ENCODE data around the gene SMARCA4.
A peak's percentile ranks its signal among the peaks of the same experiment; 100 is the strongest.
"Not testable (repeated sequence)": the region's sequence is repeated elsewhere in the genome, so short reads cannot be mapped to it uniquely, and the experiment has no call there.

SMARCA4 gene

GRCh38 chr19:10976131-10976892, 15.5 kb downstream of the SMARCA4 start:
- DNase-seq (ENCODE audit: low spot score): no peak

- no peak for DNase-seq (ENCODE audit: low spot score)
Observed at GRCh38 chr19:10977742-10978092, 16.9 kb downstream of the SMARCA4 start.

- DNase-seq (ENCODE audit: low spot score): peak; percentile 50
Observed at GRCh38 chr19:10979951-10980381, 19.1 kb downstream of the SMARCA4 start.

GRCh38 chr19:10981252-10981895, 20.5 kb downstream of the SMARCA4 start:
- no peak for DNase-seq (ENCODE audit: low spot score)

GRCh38 chr19:10983026-10983425, 22.2 kb downstream of the SMARCA4 start:
- DNase-seq (ENCODE audit: low spot score): no peak

GRCh38 chr19:10984166-10984735, 23.4 kb downstream of the SMARCA4 start:
- DNase-seq (ENCODE audit: low spot score): no peak

GRCh38 chr19:10985502-10985901, 24.7 kb downstream of the SMARCA4 start:
- no peak for DNase-seq (ENCODE audit: low spot score)

GRCh38 chr19:10986301-10987127, 25.7 kb downstream of the SMARCA4 start:
- no peak for DNase-seq (ENCODE audit: low spot score)

- no peak for DNase-seq (ENCODE audit: low spot score)
Observed at GRCh38 chr19:10987571-10988297, 26.9 kb downstream of the SMARCA4 start.

GRCh38 chr19:10988380-10988779, 27.6 kb downstream of the SMARCA4 start:
- DNase-seq (ENCODE audit: low spot score): no peak

- no peak for DNase-seq (ENCODE audit: low spot score)
Observed at GRCh38 chr19:10988921-10989320, 28.1 kb downstream of the SMARCA4 start.

GRCh38 chr19:10991076-10991475, 30.2 kb downstream of the SMARCA4 start:
- no peak for DNase-seq (ENCODE audit: low spot score)

- DNase-seq (ENCODE audit: low spot score): peak; percentile 44
Observed at GRCh38 chr19:10991521-10992081, 30.8 kb downstream of the SMARCA4 start.

GRCh38 chr19:10992174-10992573, 31.3 kb downstream of the SMARCA4 start:
- DNase-seq (ENCODE audit: low spot score): not testable (repeated sequence)

GRCh38 chr19:10995926-10996600, 35.2 kb downstream of the SMARCA4 start:
- no peak for DNase-seq (ENCODE audit: low spot score)

GRCh38 chr19:10998045-10998533, 37.3 kb downstream of the SMARCA4 start:
- DNase-seq (ENCODE audit: low spot score): no peak

GRCh38 chr19:10998666-10999065, 37.8 kb downstream of the SMARCA4 start:
- no peak for DNase-seq (ENCODE audit: low spot score)

- no peak for DNase-seq (ENCODE audit: low spot score)
Observed at GRCh38 chr19:11005521-11005920, 44.7 kb downstream of the SMARCA4 start.

- DNase-seq (ENCODE audit: low spot score): no peak
Observed at GRCh38 chr19:11007385-11007784, 46.6 kb downstream of the SMARCA4 start.

- no peak for DNase-seq (ENCODE audit: low spot score)
Observed at GRCh38 chr19:11007962-11008532, 47.2 kb downstream of the SMARCA4 start.

Data from activated CD4-positive, alpha-beta T cell treated with anti-CD3 and anti-CD28 coated beads, Interleukin-2, Interleukin-4, amounts not matched to agents 100 ng/mL and 50 ng/mL, durations not matched to agents 16 hours and 8 hours (primary cell).